HepG2 (cell line): ENCODE data around the gene ZNF248. TPM values are rescaled to one million over a fixed set of nuclear protein-coding genes. Genes with fewer than 3 reads are reported as not detected.

ENCODE experiments used
- BCL3 ChIP-seq: sonication (generic); formaldehyde crosslinking; IDR thresholded peaks from 2 replicates; pipeline ENCODE4 v1.5.1; 2020; ENCODE audit warnings: mild to moderate bottlenecking, missing genetic modification reagents, moderate library complexity
- CERS6 ChIP-seq: sonication (generic); formaldehyde crosslinking; IDR thresholded peaks from 2 replicates; pipeline ENCODE4 v1.5.0; 2020; ENCODE audit warnings: missing genetic modification reagents
- CHD2 ChIP-seq: IDR thresholded peaks from 2 replicates; pipeline ENCODE4 v1.6.1; 2011; ENCODE audit warnings: low read depth, low read length, improper control_type of control experiment
- CTCF ChIP-seq: sonication (generic); formaldehyde crosslinking; IDR thresholded peaks from 2 replicates; pipeline ENCODE4 v1.5.0; 2020; ENCODE audit warnings: mild to moderate bottlenecking, missing genetic modification reagents, moderate library complexity
- ESRRA ChIP-seq: sonication (generic); formaldehyde crosslinking; IDR thresholded peaks from 2 replicates; pipeline ENCODE4 v1.5.1; 2020; ENCODE audit warnings: mild to moderate bottlenecking, low read depth, missing genetic modification reagents
- FOXO1 ChIP-seq: sonication (generic); formaldehyde crosslinking; IDR thresholded peaks from 2 replicates; pipeline ENCODE4 v1.4.0; 2020; ENCODE audit warnings: missing genetic modification reagents
- MEIS1 ChIP-seq: sonication (generic); formaldehyde crosslinking; IDR thresholded peaks from 2 replicates; pipeline ENCODE4 v1.9.0; 2021; ENCODE audit warnings: mild to moderate bottlenecking, missing genetic modification reagents, moderate library complexity, borderline replicate concordance
- NCOA2 ChIP-seq: sonication (generic); formaldehyde crosslinking; IDR thresholded peaks from 2 replicates; pipeline ENCODE4 v1.8.0; 2022; ENCODE audit warnings: inconsistent platforms
- SRY ChIP-seq: sonication (generic); formaldehyde crosslinking; IDR thresholded peaks from 2 replicates; pipeline ENCODE4 v1.8.0; 2022; ENCODE audit warnings: mild to moderate bottlenecking, missing genetic modification reagents
- ZNF460 ChIP-seq: sonication (generic); formaldehyde crosslinking; IDR thresholded peaks from 2 replicates; pipeline ENCODE4 v1.5.1; 2020; ENCODE audit warnings: missing genetic modification reagents, mild to moderate bottlenecking, borderline replicate concordance
- ZNF546 ChIP-seq: sonication (generic); formaldehyde crosslinking; conservative IDR thresholded peaks from 2 replicates; pipeline ENCODE4 v1.8.1; 2023; ENCODE audit warnings: mild to moderate bottlenecking, missing genetic modification reagents
- ZNF788 ChIP-seq: sonication (generic); formaldehyde crosslinking; IDR thresholded peaks from 2 replicates; pipeline ENCODE4 v1.5.0; 2020; ENCODE audit warnings: mild to moderate bottlenecking, missing genetic modification reagents, borderline replicate concordance
- ZNF790 ChIP-seq: sonication (generic); formaldehyde crosslinking; IDR thresholded peaks from 2 replicates; pipeline ENCODE4 v1.8.0; 2022; ENCODE audit warnings: missing genetic modification reagents, mild to moderate bottlenecking, borderline replicate concordance
- ZSCAN21 ChIP-seq: sonication (generic); formaldehyde crosslinking; IDR thresholded peaks from 2 replicates; pipeline ENCODE4 v1.8.0; 2022; ENCODE audit warnings: mild to moderate bottlenecking, missing genetic modification reagents, moderate library complexity, borderline replicate concordance
- polyA plus RNA-seq, 8 experiments: library from polyadenylated mRNA; depleted of rRNA in 3 of 8; stranded (reverse) in 7 of 8; unstranded in 1 of 8; fragments of >200 nt; fragmentation: Illumina TruSeq in 4 of 8; extraction: Trizol in 4 of 8; gene quantifications; 2 replicates each; pipeline versions ENCODE4 v1.2.1 to v1.2.3, GENCODE V29; 2011 to 2016; ENCODE audit warnings: low read depth in 4 of 8, missing spikeins in 1 of 8, mixed read lengths in 1 of 8; ENCODE audit not compliant: insufficient read depth in 1 of 8
- total RNA-seq, 5 experiments: library from RNA; depleted of rRNA; stranded (reverse); fragments of >200 nt; fragmentation: Illumina TruSeq; extraction: Trizol; gene quantifications; 2 replicates each; pipeline ENCODE4 v1.2.3, GENCODE V29; 2016; ENCODE audit warnings: low read depth in 1 of 5
- TF ChIP-seq, protein P1 (sequence below): sonication (generic); formaldehyde crosslinking; IDR thresholded peaks from 2 replicates; pipeline ENCODE4 v1.5.1; 2020; ENCODE audit warnings: missing genetic modification reagents, mild to moderate bottlenecking, borderline replicate concordance
- TF ChIP-seq, protein P2 (sequence below), 2 experiments: sonication (generic) in 1 of 2; formaldehyde crosslinking in 1 of 2; IDR thresholded peaks; 2 replicates each; pipeline versions ENCODE4 v1.4.0 to v1.6.1; 2018 to 2020; ENCODE audit warnings: missing genetic modification reagents in 2 of 2, borderline replicate concordance in 1 of 2, low read depth in 1 of 2, mild to moderate bottlenecking in 1 of 2, missing biosample characterization in 1 of 2

The ZNF248 gene
- total and polyA plus RNA-seq, 2 of the 13 experiments (the other 11 are each of a cell fraction or from before 2014, with no cell fraction given), result 12.8 to 13.3 TPM

DNA sequence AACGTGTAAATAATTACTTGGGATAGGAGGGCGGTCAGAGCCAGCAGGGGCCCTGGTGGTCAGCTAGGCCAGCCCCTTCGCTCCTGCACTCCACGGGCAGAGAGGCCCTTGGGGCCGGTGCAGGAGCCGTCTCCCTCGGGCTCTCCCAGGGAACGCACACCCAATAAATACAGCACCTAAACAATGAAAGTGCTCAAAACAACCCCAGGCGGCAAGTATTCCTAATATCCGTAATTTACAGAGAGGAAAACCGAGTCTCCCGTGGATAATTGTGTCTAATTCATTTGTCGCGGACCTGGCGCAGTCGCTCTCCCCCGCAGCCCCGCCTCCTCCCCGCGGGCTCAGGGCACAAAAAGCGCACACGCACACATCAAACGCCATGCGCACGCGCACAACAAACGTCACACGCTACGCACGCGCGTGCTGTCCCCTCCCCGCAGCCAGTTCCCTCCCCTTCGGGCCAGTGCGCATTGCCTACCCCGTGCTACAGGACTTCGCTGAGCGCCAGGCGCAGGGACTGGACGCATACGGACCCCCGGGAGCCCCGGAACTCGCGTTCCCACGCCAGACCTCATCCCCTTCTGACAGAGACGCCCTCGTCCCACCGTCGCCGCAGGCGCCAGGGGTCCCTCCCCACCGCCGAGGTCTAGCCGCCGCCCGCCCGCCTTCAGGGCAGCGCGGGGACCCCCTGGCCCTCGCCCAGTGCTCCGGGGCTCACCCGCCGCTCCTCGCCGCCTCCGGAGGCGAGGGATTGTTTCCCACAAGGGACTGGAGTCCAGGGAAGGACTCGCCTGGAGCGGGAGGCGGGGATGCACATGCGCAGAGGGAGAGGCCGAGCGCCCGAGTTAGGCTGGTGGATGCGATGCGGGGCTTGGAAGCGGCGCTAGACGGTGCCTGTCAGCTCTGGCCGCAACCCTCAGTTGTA lies at the start of gene ZNF248 (continued):
- TF ChIP-seq, protein P1, sequence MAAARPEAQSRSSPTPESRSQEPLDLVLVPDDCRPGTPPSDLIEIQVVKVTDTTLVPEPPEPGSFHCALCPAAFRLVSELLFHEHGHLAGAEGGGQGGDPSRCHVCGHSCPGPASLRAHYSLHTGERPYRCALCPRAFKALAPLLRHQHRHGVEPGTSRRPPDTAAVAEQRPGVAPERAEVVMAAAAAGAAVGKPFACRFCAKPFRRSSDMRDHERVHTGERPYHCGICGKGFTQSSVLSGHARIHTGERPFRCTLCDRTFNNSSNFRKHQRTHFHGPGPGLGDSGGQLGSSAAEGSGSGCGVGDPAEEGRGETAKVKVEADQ (CRISPR knock-in tag), result peak; percentile 87; the same call in 1 of the 2 replicates
- TF ChIP-seq CERS6 (CRISPR knock-in tag) (no peak), CHD2 (no peak), ZNF788 (CRISPR knock-in tag) (peak; percentile 92; the same call in 1 of the 2 replicates), MEIS1 (no peak), ZNF790 (CRISPR knock-in tag) (peak; percentile 99), NCOA2 (peak; percentile 61), SRY (CRISPR knock-in tag) (peak; percentile 90; the same call in 1 of the 2 replicates), ZNF460 (CRISPR knock-in tag) (peak; percentile 15; the same call in 1 of the 2 replicates), ZSCAN21 (CRISPR knock-in tag) (peak; percentile 96), ZNF546 (CRISPR knock-in tag) (peak; percentile 61), ESRRA (peak; percentile 61; the same call in 1 of the 2 replicates), FOXO1 (CRISPR knock-in tag) (no peak; the same call in none of the 2 replicates), CTCF (CRISPR knock-in tag) (peak; percentile 36; the same call in 1 of the 2 replicates), BCL3 (CRISPR knock-in tag) (no peak; the same call in 1 of the 2 replicates)
- TF ChIP-seq, protein P2, sequence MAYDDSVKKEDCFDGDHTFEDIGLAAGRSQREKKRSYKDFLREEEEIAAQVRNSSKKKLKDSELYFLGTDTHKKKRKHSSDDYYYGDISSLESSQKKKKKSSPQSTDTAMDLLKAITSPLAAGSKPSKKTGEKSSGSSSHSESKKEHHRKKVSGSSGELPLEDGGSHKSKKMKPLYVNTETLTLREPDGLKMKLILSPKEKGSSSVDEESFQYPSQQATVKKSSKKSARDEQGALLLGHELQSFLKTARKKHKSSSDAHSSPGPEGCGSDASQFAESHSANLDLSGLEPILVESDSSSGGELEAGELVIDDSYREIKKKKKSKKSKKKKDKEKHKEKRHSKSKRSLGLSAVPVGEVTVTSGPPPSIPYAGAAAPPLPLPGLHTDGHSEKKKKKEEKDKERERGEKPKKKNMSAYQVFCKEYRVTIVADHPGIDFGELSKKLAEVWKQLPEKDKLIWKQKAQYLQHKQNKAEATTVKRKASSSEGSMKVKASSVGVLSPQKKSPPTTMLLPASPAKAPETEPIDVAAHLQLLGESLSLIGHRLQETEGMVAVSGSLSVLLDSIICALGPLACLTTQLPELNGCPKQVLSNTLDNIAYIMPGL (CRISPR knock-in tag; IDR thresholded peaks at IDR 0.05; ENCODE audit: borderline replicate concordance in 1 of 2, low read depth in 1 of 2), result peak; percentile 71 to 86
